DOHH2 (cell line): ENCODE data around the gene ASB7.

Experiments used
- EZH2phosphoT487 ChIP-seq: fragments of 200-600 bp; sonication (generic); IDR thresholded peaks from 2 replicates; pipeline ENCODE4 v1.6.1; 2017; ENCODE audit warnings: borderline replicate concordance, mild to moderate bottlenecking, antibody characterized with exemption, low read length, moderate library complexity, mixed read lengths
- TF ChIP-seq, protein P1 (sequence below): fragments of 200-600 bp; sonication (generic); IDR thresholded peaks from one replicate; pipeline ENCODE4 v1.5.1; 2014; ENCODE audit warnings: antibody characterized with exemption, mild to moderate bottlenecking, low read depth, low read length; ENCODE audit not compliant: poor library complexity, severe bottlenecking

DNA sequence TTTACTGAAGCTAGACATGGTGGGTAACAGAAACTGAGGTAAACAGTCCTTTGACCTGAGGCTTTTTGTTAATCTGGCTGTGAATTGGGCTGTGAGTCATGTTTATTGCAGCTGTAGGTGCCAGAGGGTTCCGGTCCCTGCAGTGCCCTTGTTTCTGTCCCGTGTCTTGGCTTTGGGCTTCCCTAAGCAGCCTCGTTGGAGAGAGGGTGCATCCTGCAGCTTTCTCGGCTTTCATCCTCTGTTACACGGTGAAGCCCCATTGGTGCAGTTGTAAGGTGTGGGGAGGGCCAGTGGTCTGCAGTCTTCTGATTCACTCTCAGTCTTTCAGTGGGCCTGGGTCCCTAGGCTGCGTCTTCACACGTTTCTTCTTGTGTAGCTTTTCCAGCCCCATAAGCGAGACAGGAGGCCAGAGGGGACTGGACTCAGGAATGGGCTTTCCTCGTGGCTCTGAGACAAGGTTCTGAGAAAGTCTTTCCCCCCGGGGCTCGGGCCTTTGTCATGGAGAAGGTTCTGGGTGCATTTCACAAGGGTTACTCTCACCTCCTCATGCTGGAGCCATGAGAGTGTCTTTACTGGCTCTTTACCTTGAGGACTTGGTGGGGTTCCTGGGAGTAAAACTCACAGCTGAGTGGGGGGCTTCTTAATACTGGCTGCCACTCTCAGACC, 33.1 kb downstream of the ASB7 start:
- TF ChIP-seq, protein P1, sequence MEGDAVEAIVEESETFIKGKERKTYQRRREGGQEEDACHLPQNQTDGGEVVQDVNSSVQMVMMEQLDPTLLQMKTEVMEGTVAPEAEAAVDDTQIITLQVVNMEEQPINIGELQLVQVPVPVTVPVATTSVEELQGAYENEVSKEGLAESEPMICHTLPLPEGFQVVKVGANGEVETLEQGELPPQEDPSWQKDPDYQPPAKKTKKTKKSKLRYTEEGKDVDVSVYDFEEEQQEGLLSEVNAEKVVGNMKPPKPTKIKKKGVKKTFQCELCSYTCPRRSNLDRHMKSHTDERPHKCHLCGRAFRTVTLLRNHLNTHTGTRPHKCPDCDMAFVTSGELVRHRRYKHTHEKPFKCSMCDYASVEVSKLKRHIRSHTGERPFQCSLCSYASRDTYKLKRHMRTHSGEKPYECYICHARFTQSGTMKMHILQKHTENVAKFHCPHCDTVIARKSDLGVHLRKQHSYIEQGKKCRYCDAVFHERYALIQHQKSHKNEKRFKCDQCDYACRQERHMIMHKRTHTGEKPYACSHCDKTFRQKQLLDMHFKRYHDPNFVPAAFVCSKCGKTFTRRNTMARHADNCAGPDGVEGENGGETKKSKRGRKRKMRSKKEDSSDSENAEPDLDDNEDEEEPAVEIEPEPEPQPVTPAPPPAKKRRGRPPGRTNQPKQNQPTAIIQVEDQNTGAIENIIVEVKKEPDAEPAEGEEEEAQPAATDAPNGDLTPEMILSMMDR: no peak
- TF ChIP-seq EZH2phosphoT487: no peak
